GM12878 (cell line): ENCODE results near the gene NRXN3. TPM values are rescaled to one million over a fixed set of nuclear protein-coding genes. Genes with fewer than 3 reads are reported as not detected.

Experiments used
- ATAC-seq: fragments of 200-7000 bp; cut with Tn5 transposase; 3 replicates; pipeline ENCODE4 v1.9.1; 2020; ENCODE audit warnings: mild to moderate bottlenecking, moderate library complexity
- BruUV-seq: library from RNA; stranded (reverse); fragments of 400-500 nt; replicated peaks from 2 replicates; lab custom pipeline; 2021; lab: Mats Ljungman, UMichigan
- CTCF ChIA-PET: fragments of 300-600 bp; sonication (Branson Sonifier 250); formaldehyde crosslinking; extraction: SDS; loops from one replicate; lab custom pipeline; 2021; ENCODE audit warnings: inconsistent platforms; lab: Yijun Ruan, JAX
- POLR2A ChIA-PET: fragments of 350-600 bp; formaldehyde crosslinking; extraction: SDS; loops from one replicate; lab custom pipeline; 2021; ENCODE audit warnings: inconsistent platforms; lab: Charles Lee
- RAD21 ChIA-PET: fragments of 300-600 bp; sonication (Branson Sonifier 250); formaldehyde crosslinking; loops from one replicate; lab custom pipeline; 2023; ENCODE audit warnings: antibody characterized with exemption; ENCODE audit not compliant: unreplicated experiment; lab: Charles Lee
- SMC1A ChIA-PET: fragments of 300-600 bp; sonication (Branson Sonifier 250); formaldehyde crosslinking; loops from one replicate; lab custom pipeline; 2023; ENCODE audit not compliant: unreplicated experiment, uncharacterized antibody; lab: Charles Lee
- DNase-seq: peaks from one replicate; pipeline ENCODE4 v3.0.0-alpha.2; 2011; ENCODE audit warnings: low read depth, low spot score
- FAIRE-seq: peaks from 3 replicates; lab custom pipeline; 2011; peaks lifted over from hg19 to GRCh38; lab: Jason Lieb, UNC
- H2AFZ ChIP-seq: 2 replicates; pipeline ENCODE4 v1.6.0; 2011; ENCODE audit warnings: low read depth, low read length, control low read depth; ENCODE audit not compliant: control insufficient read depth
- H3K27ac ChIP-seq: 2 replicates; pipeline ENCODE4 v1.5.1; 2011; ENCODE audit warnings: control low read depth; ENCODE audit not compliant: control insufficient read depth, insufficient read depth
- H3K27me3 ChIP-seq, 2 experiments: replicated peaks in 1 of 2; 2 replicates each; pipeline versions ENCODE4 v1.6.0 to v1.6.1; 2011; ENCODE audit warnings: low read length in 1 of 2; ENCODE audit not compliant: control insufficient read depth in 2 of 2, insufficient read depth in 2 of 2
- H3K36me3 ChIP-seq, 2 experiments: 2 replicates each; pipeline ENCODE4 v1.5.1; 2011; ENCODE audit warnings: low read length in 1 of 2; ENCODE audit not compliant: control insufficient read depth in 2 of 2, insufficient read depth in 2 of 2
- H3K4me1 ChIP-seq: 2 replicates; pipeline ENCODE4 v1.6.1; 2011; ENCODE audit warnings: mild to moderate bottlenecking, low read length, moderate library complexity, mixed read lengths; ENCODE audit not compliant: control insufficient read depth, insufficient read depth
- H3K4me2 ChIP-seq: 2 replicates; pipeline ENCODE4 v1.6.0; 2011; ENCODE audit warnings: control low read depth; ENCODE audit not compliant: control insufficient read depth, insufficient read depth
- H3K4me3 ChIP-seq: fragments of 200-600 bp; sonication (generic); 2 replicates; pipeline ENCODE4 v1.5.1; 2016
- H3K79me2 ChIP-seq: 2 replicates; pipeline ENCODE4 v1.6.0; 2011; ENCODE audit warnings: low read length; ENCODE audit not compliant: control insufficient read depth, insufficient read depth
- H3K9ac ChIP-seq: 2 replicates; pipeline ENCODE4 v1.8.0; 2011; ENCODE audit warnings: low read length, control low read depth, mixed read lengths; ENCODE audit not compliant: control insufficient read depth, insufficient read depth
- H3K9me3 ChIP-seq: replicated peaks from 3 replicates; pipeline ENCODE4 v1.5.1; 2011; ENCODE audit warnings: mild to moderate bottlenecking, low read length; ENCODE audit not compliant: control insufficient read depth, insufficient read depth
- H4K20me1 ChIP-seq: 2 replicates; pipeline ENCODE4 v1.6.0; 2011; ENCODE audit not compliant: control insufficient read depth, insufficient read depth
- CBX3 ChIP-seq: fragments of 200-600 bp; sonication (generic); IDR thresholded peaks from 2 replicates; pipeline ENCODE4 v1.6.1; 2016; ENCODE audit warnings: low read depth, borderline replicate concordance
- EGR1 ChIP-seq, 2 experiments: IDR thresholded peaks; 1 replicate in 1 of 2; 2 replicates in 1 of 2; pipeline ENCODE4 v1.6.1; 2011 to 2012; ENCODE audit warnings: low read depth in 2 of 2, low read length in 2 of 2, borderline replicate concordance in 1 of 2, mild to moderate bottlenecking in 1 of 2, moderate library complexity in 1 of 2
- MEF2A ChIP-seq: IDR thresholded peaks from 2 replicates; pipeline ENCODE4 v1.6.1; 2011; ENCODE audit warnings: low read depth, mild to moderate bottlenecking, low read length, moderate library complexity; ENCODE audit not compliant: insufficient read depth
- RFX5 ChIP-seq: IDR thresholded peaks from 2 replicates; pipeline ENCODE4 v1.6.1; 2011; ENCODE audit warnings: low read depth, low read length, improper control_type of control experiment
- SIX5 ChIP-seq: IDR thresholded peaks from 2 replicates; pipeline ENCODE4 v1.6.1; 2011; ENCODE audit warnings: mild to moderate bottlenecking, low read depth, low read length, moderate library complexity; ENCODE audit not compliant: severe bottlenecking
- TBL1XR1 ChIP-seq: IDR thresholded peaks from 2 replicates; pipeline ENCODE4 v1.6.1; 2012; ENCODE audit warnings: low read depth, low read length, improper control_type of control experiment
- YBX1 ChIP-seq: fragments of 450-650 bp; IDR thresholded peaks from 2 replicates; pipeline ENCODE4 v1.6.1; 2016; ENCODE audit warnings: antibody characterized with exemption
- ZBED1 ChIP-seq: IDR thresholded peaks from 2 replicates; pipeline ENCODE4 v1.6.1; 2016; ENCODE audit warnings: borderline replicate concordance
- WGBS: methylation state at CpG from one replicate; pipeline ENCODE4 v1.1.6; 2016; ENCODE audit warnings: low lambda C conversion rate; ENCODE audit not compliant: insufficient replicate concordance, insufficient coverage; ENCODE audit errors: missing lambda C conversion rate; 5-methylcytosine and 5-hydroxymethylcytosine counted together
- in situ Hi-C: fragments of 300-500 bp; cut with MboI; formaldehyde crosslinking; loops from 9 replicates; pipeline ENCODE4 v1.14.3; 2018; ENCODE audit warnings: mixed read lengths
- intact Hi-C: fragments of 100-400 bp; cut with micrococcal nuclease; formaldehyde crosslinking; loops from one replicate; pipeline ENCODE4 v1.14.2; 2022; ENCODE audit not compliant: unreplicated experiment
- polyA plus RNA-seq, 11 experiments: library from polyadenylated mRNA; depleted of rRNA in 4 of 11; unstranded in 6 of 11; stranded (reverse) in 5 of 11; fragments of >200 nt; fragmentation: Nextera tagmentation in 4 of 11; fragmentation: Illumina TruSeq in 1 of 11; extraction: Ambion mirVana in 4 of 11; extraction: Trizol in 1 of 11; gene quantifications; 1 replicate in 1 of 11; 2 replicates in 10 of 11; pipeline versions ENCODE4 v1.2.1 to v1.2.3, GENCODE V29; 2011 to 2016; ENCODE audit warnings: inconsistent platforms in 2 of 11, missing spikeins in 2 of 11, low read depth in 1 of 11
- total RNA-seq, 4 experiments: library from RNA; depleted of rRNA in 3 of 4; stranded (reverse); fragments of >200 nt in 3 of 4; fragmentation: Illumina TruSeq in 1 of 4; extraction: Trizol in 1 of 4; gene quantifications; 2 replicates each; pipeline versions ENCODE4 v1.2.1 to v1.2.3, GENCODE V29; 2013 to 2021
- TF ChIP-seq, protein P1 (sequence below): IDR thresholded peaks from 2 replicates; pipeline ENCODE4 v1.6.1; 2012; ENCODE audit warnings: improper control_type of control experiment, low read depth, low read length; ENCODE audit not compliant: insufficient replicate concordance
- TF ChIP-seq, protein P2 (sequence below): fragments of 450-650 bp; conservative IDR thresholded peaks from 2 replicates; pipeline ENCODE4 v1.6.1; 2017; ENCODE audit warnings: mild to moderate bottlenecking, moderate library complexity
- TF ChIP-seq, protein P3 (sequence below): fragments of 450-650 bp; IDR thresholded peaks from 2 replicates; pipeline ENCODE4 v1.6.1; 2016; ENCODE audit warnings: mild to moderate bottlenecking, moderate library complexity, borderline replicate concordance
- TF ChIP-seq, protein P4 (sequence below): fragments of 450-650 bp; IDR thresholded peaks from 2 replicates; pipeline ENCODE4 v1.6.1; 2014; ENCODE audit warnings: mild to moderate bottlenecking

The NRXN3 gene
- total and polyA plus RNA-seq, 10 of the 15 experiments (the other 5 are each of a cell fraction or from before 2014, with no cell fraction given): 0.52 to 3.3 (median 1.4) TPM

DNA sequence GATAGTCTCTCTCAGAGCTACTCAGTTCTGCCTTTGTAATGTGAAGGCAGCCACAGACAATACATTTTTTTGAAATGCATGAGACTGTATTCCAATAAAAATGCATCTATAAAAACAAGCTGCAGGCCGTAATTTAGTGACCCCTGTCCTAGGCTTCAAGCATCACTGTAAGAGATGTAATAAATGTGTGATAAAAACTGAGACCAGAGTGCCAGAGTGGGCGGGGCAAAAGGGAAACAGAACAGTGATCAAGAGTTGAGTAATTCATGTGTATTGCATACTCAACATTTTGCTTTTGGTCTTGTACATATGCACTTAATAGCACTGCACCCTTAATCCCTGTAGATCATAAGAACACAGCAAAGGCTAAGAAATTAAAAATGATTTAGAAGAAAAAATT, 1297.7 kb downstream of the NRXN3 start:
- no peaks in the 10 kb centered on the region for H3K4me1 ChIP-seq
- no peak overlapping the region for H2AFZ ChIP-seq
- ChIA-PET SMC1A (no interaction called here), POLR2A (no interaction called here), CTCF (no interaction called here), RAD21 (no interaction called here)
- no peak overlapping the region for H3K4me3 ChIP-seq
- ATAC-seq (no peak), DNase-seq (no peak), FAIRE-seq (no peak)
- no peaks in the 10 kb centered on the region for H4K20me1 ChIP-seq
- no peak overlapping the region for H3K9ac ChIP-seq
- no peak overlapping the region for H3K27ac ChIP-seq
- H3K36me3 ChIP-seq: no peaks in the 10 kb centered on the region
- BruUV-seq: no TSS peak
- H3K79me2 ChIP-seq: no peaks in the 10 kb centered on the region
- H3K4me2 ChIP-seq: no peak overlapping the region
- no peaks in the 10 kb centered on the region for H3K9me3 ChIP-seq
- 0% methylated on average over 2 of the region's 2 CpGs for WGBS
- intact Hi-C loops: no loop called here
- H3K27me3 ChIP-seq: no peaks in the 10 kb centered on the region
- in situ Hi-C loops: no loop called here
- TF ChIP-seq CBX3: no peak
- TF ChIP-seq, protein P1, sequence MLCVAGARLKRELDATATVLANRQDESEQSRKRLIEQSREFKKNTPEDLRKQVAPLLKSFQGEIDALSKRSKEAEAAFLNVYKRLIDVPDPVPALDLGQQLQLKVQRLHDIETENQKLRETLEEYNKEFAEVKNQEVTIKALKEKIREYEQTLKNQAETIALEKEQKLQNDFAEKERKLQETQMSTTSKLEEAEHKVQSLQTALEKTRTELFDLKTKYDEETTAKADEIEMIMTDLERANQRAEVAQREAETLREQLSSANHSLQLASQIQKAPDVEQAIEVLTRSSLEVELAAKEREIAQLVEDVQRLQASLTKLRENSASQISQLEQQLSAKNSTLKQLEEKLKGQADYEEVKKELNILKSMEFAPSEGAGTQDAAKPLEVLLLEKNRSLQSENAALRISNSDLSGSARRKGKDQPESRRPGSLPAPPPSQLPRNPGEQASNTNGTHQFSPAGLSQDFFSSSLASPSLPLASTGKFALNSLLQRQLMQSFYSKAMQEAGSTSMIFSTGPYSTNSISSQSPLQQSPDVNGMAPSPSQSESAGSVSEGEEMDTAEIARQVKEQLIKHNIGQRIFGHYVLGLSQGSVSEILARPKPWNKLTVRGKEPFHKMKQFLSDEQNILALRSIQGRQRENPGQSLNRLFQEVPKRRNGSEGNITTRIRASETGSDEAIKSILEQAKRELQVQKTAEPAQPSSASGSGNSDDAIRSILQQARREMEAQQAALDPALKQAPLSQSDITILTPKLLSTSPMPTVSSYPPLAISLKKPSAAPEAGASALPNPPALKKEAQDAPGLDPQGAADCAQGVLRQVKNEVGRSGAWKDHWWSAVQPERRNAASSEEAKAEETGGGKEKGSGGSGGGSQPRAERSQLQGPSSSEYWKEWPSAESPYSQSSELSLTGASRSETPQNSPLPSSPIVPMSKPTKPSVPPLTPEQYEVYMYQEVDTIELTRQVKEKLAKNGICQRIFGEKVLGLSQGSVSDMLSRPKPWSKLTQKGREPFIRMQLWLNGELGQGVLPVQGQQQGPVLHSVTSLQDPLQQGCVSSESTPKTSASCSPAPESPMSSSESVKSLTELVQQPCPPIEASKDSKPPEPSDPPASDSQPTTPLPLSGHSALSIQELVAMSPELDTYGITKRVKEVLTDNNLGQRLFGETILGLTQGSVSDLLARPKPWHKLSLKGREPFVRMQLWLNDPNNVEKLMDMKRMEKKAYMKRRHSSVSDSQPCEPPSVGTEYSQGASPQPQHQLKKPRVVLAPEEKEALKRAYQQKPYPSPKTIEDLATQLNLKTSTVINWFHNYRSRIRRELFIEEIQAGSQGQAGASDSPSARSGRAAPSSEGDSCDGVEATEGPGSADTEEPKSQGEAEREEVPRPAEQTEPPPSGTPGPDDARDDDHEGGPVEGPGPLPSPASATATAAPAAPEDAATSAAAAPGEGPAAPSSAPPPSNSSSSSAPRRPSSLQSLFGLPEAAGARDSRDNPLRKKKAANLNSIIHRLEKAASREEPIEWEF: no peak
- TF ChIP-seq, protein P2, sequence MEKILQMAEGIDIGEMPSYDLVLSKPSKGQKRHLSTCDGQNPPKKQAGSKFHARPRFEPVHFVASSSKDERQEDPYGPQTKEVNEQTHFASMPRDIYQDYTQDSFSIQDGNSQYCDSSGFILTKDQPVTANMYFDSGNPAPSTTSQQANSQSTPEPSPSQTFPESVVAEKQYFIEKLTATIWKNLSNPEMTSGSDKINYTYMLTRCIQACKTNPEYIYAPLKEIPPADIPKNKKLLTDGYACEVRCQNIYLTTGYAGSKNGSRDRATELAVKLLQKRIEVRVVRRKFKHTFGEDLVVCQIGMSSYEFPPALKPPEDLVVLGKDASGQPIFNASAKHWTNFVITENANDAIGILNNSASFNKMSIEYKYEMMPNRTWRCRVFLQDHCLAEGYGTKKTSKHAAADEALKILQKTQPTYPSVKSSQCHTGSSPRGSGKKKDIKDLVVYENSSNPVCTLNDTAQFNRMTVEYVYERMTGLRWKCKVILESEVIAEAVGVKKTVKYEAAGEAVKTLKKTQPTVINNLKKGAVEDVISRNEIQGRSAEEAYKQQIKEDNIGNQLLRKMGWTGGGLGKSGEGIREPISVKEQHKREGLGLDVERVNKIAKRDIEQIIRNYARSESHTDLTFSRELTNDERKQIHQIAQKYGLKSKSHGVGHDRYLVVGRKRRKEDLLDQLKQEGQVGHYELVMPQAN: no peak
- no peak for TF ChIP-seq ZBED1
- TF ChIP-seq MEF2A: no peak
- TF ChIP-seq, protein P3, sequence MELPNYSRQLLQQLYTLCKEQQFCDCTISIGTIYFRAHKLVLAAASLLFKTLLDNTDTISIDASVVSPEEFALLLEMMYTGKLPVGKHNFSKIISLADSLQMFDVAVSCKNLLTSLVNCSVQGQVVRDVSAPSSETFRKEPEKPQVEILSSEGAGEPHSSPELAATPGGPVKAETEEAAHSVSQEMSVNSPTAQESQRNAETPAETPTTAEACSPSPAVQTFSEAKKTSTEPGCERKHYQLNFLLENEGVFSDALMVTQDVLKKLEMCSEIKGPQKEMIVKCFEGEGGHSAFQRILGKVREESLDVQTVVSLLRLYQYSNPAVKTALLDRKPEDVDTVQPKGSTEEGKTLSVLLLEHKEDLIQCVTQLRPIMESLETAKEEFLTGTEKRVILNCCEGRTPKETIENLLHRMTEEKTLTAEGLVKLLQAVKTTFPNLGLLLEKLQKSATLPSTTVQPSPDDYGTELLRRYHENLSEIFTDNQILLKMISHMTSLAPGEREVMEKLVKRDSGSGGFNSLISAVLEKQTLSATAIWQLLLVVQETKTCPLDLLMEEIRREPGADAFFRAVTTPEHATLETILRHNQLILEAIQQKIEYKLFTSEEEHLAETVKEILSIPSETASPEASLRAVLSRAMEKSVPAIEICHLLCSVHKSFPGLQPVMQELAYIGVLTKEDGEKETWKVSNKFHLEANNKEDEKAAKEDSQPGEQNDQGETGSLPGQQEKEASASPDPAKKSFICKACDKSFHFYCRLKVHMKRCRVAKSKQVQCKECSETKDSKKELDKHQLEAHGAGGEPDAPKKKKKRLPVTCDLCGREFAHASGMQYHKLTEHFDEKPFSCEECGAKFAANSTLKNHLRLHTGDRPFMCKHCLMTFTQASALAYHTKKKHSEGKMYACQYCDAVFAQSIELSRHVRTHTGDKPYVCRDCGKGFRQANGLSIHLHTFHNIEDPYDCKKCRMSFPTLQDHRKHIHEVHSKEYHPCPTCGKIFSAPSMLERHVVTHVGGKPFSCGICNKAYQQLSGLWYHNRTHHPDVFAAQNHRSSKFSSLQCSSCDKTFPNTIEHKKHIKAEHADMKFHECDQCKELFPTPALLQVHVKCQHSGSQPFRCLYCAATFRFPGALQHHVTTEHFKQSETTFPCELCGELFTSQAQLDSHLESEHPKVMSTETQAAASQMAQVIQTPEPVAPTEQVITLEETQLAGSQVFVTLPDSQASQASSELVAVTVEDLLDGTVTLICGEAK: no peak
- no peak for TF ChIP-seq RFX5
- TF ChIP-seq, protein P4, sequence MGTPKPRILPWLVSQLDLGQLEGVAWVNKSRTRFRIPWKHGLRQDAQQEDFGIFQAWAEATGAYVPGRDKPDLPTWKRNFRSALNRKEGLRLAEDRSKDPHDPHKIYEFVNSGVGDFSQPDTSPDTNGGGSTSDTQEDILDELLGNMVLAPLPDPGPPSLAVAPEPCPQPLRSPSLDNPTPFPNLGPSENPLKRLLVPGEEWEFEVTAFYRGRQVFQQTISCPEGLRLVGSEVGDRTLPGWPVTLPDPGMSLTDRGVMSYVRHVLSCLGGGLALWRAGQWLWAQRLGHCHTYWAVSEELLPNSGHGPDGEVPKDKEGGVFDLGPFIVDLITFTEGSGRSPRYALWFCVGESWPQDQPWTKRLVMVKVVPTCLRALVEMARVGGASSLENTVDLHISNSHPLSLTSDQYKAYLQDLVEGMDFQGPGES: no peak
- no peak for TF ChIP-seq SIX5
- TF ChIP-seq TBL1XR1: no peak
- no peak for TF ChIP-seq EGR1 (IDR thresholded peaks at IDR 0.05; ENCODE audit: borderline replicate concordance in 1 of 2, low read depth in 2 of 2, low read length in 2 of 2)
- no peak for TF ChIP-seq YBX1
